K562 (cell line): ENCODE results near the gene PTPN20. TPM values are rescaled to one million over a fixed set of nuclear protein-coding genes. Genes with fewer than 3 reads are reported as not detected.

Experiments
- ATAC-seq: fragments of 200-7000 bp; cut with Tn5 transposase; 3 replicates; pipeline ENCODE4 v1.9.1; 2020; ENCODE audit warnings: moderate library complexity
- BruUV-seq: library from RNA; stranded (reverse); fragments of 400-500 nt; replicated peaks from 2 replicates; lab custom pipeline; 2021; lab: Mats Ljungman, UMichigan
- CTCF ChIA-PET: fragments of 300-600 bp; formaldehyde crosslinking; extraction: SDS; loops from one replicate; lab custom pipeline; 2021; ENCODE audit warnings: low intra/inter-chr PET ratio; lab: Yijun Ruan, JAX
- POLR2A ChIA-PET: fragments of 300-600, 350-650 bp; sonication (Branson Sonifier 250); formaldehyde crosslinking; extraction: SDS; loops from one replicate; lab custom pipeline; 2021; ENCODE audit warnings: antibody characterized with exemption, inconsistent platforms; lab: Yijun Ruan, JAX
- DNase-seq, 4 experiments: peaks; one replicate each; pipeline versions ENCODE4 v3.0.0 to v3.0.0-alpha.2; 2011 to 2018; ENCODE audit warnings: low spot score in 3 of 4, mixed read lengths in 3 of 4; ENCODE audit errors: extremely low read depth in 1 of 4
- FAIRE-seq: peaks from 2 replicates; lab custom pipeline; 2011; peaks lifted over from hg19 to GRCh38; lab: Jason Lieb, UNC
- H2AFZ ChIP-seq: 2 replicates; pipeline ENCODE4 v1.6.0; 2011; ENCODE audit warnings: low read depth, low read length, control low read depth, inconsistent platforms
- H3K27ac ChIP-seq: fragments of 200-600 bp; 3 replicates; pipeline ENCODE4 v1.8.0; 2011; ENCODE audit warnings: low read depth, mild to moderate bottlenecking, control low read depth, inconsistent platforms, low read length, moderate library complexity, mixed read lengths; ENCODE audit errors: extremely low read depth
- H3K27me3 ChIP-seq, 2 experiments: fragments of 300-600 bp in 1 of 2; 2 replicates in 1 of 2; 3 replicates in 1 of 2; pipeline versions ENCODE4 v1.6.0 to v1.8.0; 2011; ENCODE audit warnings: inconsistent platforms in 2 of 2, low read length in 2 of 2, mild to moderate bottlenecking in 1 of 2, mixed read lengths in 1 of 2, moderate library complexity in 1 of 2; ENCODE audit not compliant: control insufficient read depth in 2 of 2, insufficient read depth in 2 of 2
- H3K36me3 ChIP-seq: fragments of 300-600 bp; 3 replicates; pipeline ENCODE4 v1.8.0; 2011; ENCODE audit warnings: mild to moderate bottlenecking, low read length, inconsistent platforms; ENCODE audit not compliant: control insufficient read depth, insufficient read depth
- H3K4me1 ChIP-seq, 2 experiments: fragments of 200-600 bp in 1 of 2; replicated peaks in 1 of 2; 2 replicates in 1 of 2; 3 replicates in 1 of 2; pipeline versions ENCODE4 v1.5.1 to v1.8.0; 2011; ENCODE audit warnings: inconsistent platforms in 2 of 2, low read length in 2 of 2, mild to moderate bottlenecking in 1 of 2, mixed read lengths in 1 of 2, moderate library complexity in 1 of 2; ENCODE audit not compliant: control insufficient read depth in 2 of 2, insufficient read depth in 2 of 2
- H3K4me2 ChIP-seq: 2 replicates; pipeline ENCODE4 v1.6.1; 2011; ENCODE audit warnings: low read length, control low read depth, inconsistent platforms, mixed read lengths; ENCODE audit not compliant: insufficient read depth
- H3K4me3 ChIP-seq: fragments of 200-600 bp; sonication (generic), shearing (Covaris generic); 2 replicates; pipeline ENCODE4 v1.5.1; 2016; ENCODE audit warnings: control low read depth, inconsistent platforms
- H3K79me2 ChIP-seq: fragments of 200-600 bp; 3 replicates; pipeline ENCODE4 v1.8.0; 2011; ENCODE audit warnings: low read length, inconsistent platforms; ENCODE audit not compliant: control insufficient read depth, insufficient read depth
- H3K9ac ChIP-seq, 2 experiments: 2 replicates each; pipeline versions ENCODE4 v1.6.0 to v1.6.1; 2011; ENCODE audit warnings: low read depth in 2 of 2, low read length in 2 of 2, control low read depth in 1 of 2, inconsistent platforms in 1 of 2, mild to moderate bottlenecking in 1 of 2, mixed read lengths in 1 of 2; ENCODE audit not compliant: insufficient read depth in 1 of 2
- H3K9me1 ChIP-seq: one replicate; pipeline ENCODE4 v1.6.0; 2011; ENCODE audit warnings: inconsistent platforms, mild to moderate bottlenecking, low read length, moderate library complexity; ENCODE audit not compliant: control insufficient read depth, insufficient read depth
- H3K9me3 ChIP-seq: replicated peaks from 2 replicates; pipeline ENCODE4 v1.5.1; 2011; ENCODE audit warnings: low read depth, low read length, inconsistent platforms; ENCODE audit not compliant: control insufficient read depth, insufficient read depth
- H4K20me1 ChIP-seq: replicated peaks from 2 replicates; pipeline ENCODE4 v1.6.1; 2011; ENCODE audit warnings: low read length, inconsistent platforms, mixed read lengths; ENCODE audit not compliant: control insufficient read depth, insufficient read depth
- FIP1L1 ChIP-seq: fragments of 200-400 bp; formaldehyde crosslinking; IDR thresholded peaks from 2 replicates; pipeline ENCODE4 v1.6.1; 2018; ENCODE audit warnings: mild to moderate bottlenecking, low read depth, low read length; ENCODE audit not compliant: poor library complexity, severe bottlenecking
- GABPB1 ChIP-seq: sonication (generic); formaldehyde crosslinking; IDR thresholded peaks from 2 replicates; pipeline ENCODE4 v1.8.0; 2022; ENCODE audit warnings: mild to moderate bottlenecking, missing genetic modification reagents
- HNRNPK ChIP-seq: fragments of 200-400 bp; formaldehyde crosslinking; IDR thresholded peaks from one replicate; pipeline ENCODE4 v1.6.1; 2018; ENCODE audit warnings: mild to moderate bottlenecking, low read depth, low read length; ENCODE audit not compliant: poor library complexity, severe bottlenecking
- KAT8 ChIP-seq: fragments of 450-650 bp; IDR thresholded peaks from 2 replicates; pipeline ENCODE4 v1.6.1; 2016; ENCODE audit warnings: low read depth, mild to moderate bottlenecking
- WGBS: fragments of 100-300 bp; shearing (Covaris generic); methylation state at CpG from one replicate; pipeline ENCODE4 v1.1.6; 2016; ENCODE audit warnings: low coverage, mixed read lengths; ENCODE audit not compliant: insufficient coverage; ENCODE audit errors: missing lambda C conversion rate; 5-methylcytosine and 5-hydroxymethylcytosine counted together
- in situ Hi-C: fragments of 300-500 bp; cut with MboI; formaldehyde crosslinking; loops from 4 replicates; pipeline ENCODE4 v1.15.0; 2018; ENCODE audit warnings: inconsistent platforms, mixed read lengths
- intact Hi-C: fragments of 100-400 bp; cut with micrococcal nuclease; formaldehyde crosslinking; loops from 2 replicates; pipeline ENCODE4 v1.14.2; 2022
- polyA plus RNA-seq, 8 experiments: library from polyadenylated mRNA; depleted of rRNA in 4 of 8; stranded (reverse) in 5 of 8; unstranded in 3 of 8; fragments of >200 nt; fragmentation: Nextera tagmentation in 2 of 8; fragmentation: Illumina TruSeq in 1 of 8; extraction: Ambion mirVana in 2 of 8; extraction: Trizol in 1 of 8; gene quantifications; 2 replicates each; pipeline versions ENCODE4 v1.2.1 to v1.2.3, GENCODE V29; 2011 to 2014; ENCODE audit warnings: inconsistent platforms in 1 of 8, missing spikeins in 1 of 8
- total RNA-seq, 7 experiments: library from RNA; depleted of rRNA in 6 of 7; stranded (reverse); fragments of >200 nt in 6 of 7; fragmentation: Illumina TruSeq in 2 of 7; extraction: Trizol in 2 of 7; gene quantifications; 2 replicates each; pipeline versions ENCODE4 v1.2.1 to v1.2.3, GENCODE V29; 2011 to 2021; ENCODE audit warnings: low replicate concordance in 1 of 7
- TF ChIP-seq, protein P1 (sequence below), 2 experiments: fragments of 200-800 bp in 1 of 2; sonication (Bioruptor generic) in 1 of 2; sonication (generic) in 1 of 2; formaldehyde crosslinking in 1 of 2; IDR thresholded peaks in 1 of 2; conservative IDR thresholded peaks in 1 of 2; 2 replicates each; pipeline versions ENCODE4 v1.5.0 to v1.6.1; 2016 to 2020; ENCODE audit warnings: missing compliant biosample characterization in 1 of 2, missing genetic modification characterization in 1 of 2, missing genetic modification reagents in 1 of 2
- TF ChIP-seq, protein P2 (sequence below): fragments of 450-650 bp; IDR thresholded peaks from 2 replicates; pipeline ENCODE4 v1.6.1; 2017; ENCODE audit warnings: mild to moderate bottlenecking, moderate library complexity

The PTPN20 gene
- total and polyA plus RNA-seq, 9 of the 15 experiments (the other 6 are each of a cell fraction or from before 2014, with no cell fraction given), result 0.03 to 0.18 (median 0.10) TPM; not detected in 6

DNA sequence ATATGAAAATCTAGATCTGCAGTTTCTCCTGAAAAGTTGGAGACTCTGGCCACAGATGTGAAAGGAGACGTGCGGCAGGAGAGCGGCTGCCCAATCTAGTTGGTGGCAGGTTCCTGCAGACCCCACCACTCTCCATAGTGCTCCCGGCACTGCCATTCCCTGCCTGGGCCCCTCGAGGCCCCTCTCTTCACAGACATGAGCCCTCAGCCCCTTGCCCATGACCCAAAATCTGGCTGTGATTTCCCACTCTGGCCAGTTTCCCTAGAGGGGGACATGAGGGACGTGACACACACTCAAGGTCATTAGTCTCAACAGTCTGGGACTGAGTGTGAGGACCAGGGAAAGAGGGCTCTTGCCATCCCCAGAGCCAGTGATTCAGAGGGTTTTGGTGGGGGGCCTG is 138.7 kb downstream of the PTPN20 start:
- in situ Hi-C loops, result no loop called here

More for the DNA sequence above, 138.7 kb downstream of the PTPN20 start:
- no peak overlapping the region for H3K27ac ChIP-seq
- CTCF ChIA-PET, result no interaction called here
- no TSS peak for BruUV-seq
- no peak for ATAC-seq
- DNase-seq, result no peak
- FAIRE-seq, result no peak
- intact Hi-C loops, result no loop called here
- TF ChIP-seq, protein P1, sequence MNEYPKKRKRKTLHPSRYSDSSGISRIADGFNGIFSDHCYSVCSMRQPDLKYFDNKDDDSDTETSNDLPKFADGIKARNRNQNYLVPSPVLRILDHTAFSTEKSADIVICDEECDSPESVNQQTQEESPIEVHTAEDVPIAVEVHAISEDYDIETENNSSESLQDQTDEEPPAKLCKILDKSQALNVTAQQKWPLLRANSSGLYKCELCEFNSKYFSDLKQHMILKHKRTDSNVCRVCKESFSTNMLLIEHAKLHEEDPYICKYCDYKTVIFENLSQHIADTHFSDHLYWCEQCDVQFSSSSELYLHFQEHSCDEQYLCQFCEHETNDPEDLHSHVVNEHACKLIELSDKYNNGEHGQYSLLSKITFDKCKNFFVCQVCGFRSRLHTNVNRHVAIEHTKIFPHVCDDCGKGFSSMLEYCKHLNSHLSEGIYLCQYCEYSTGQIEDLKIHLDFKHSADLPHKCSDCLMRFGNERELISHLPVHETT (CRISPR knock-in tag; conservative IDR thresholded peaks at IDR 0.05 in 1 of 2, IDR thresholded peaks at IDR 0.05 in 1 of 2), result no peak
- TF ChIP-seq KAT8, result no peak
- TF ChIP-seq, protein P2, sequence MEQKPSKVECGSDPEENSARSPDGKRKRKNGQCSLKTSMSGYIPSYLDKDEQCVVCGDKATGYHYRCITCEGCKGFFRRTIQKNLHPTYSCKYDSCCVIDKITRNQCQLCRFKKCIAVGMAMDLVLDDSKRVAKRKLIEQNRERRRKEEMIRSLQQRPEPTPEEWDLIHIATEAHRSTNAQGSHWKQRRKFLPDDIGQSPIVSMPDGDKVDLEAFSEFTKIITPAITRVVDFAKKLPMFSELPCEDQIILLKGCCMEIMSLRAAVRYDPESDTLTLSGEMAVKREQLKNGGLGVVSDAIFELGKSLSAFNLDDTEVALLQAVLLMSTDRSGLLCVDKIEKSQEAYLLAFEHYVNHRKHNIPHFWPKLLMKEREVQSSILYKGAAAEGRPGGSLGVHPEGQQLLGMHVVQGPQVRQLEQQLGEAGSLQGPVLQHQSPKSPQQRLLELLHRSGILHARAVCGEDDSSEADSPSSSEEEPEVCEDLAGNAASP, result no peak
- no peak for TF ChIP-seq HNRNPK
- TF ChIP-seq FIP1L1, result no peak
- no peak for TF ChIP-seq GABPB1 (CRISPR knock-in tag)
- H3K79me2 ChIP-seq, result no peaks in the 10 kb centered on the region
- peaks cover 6 to 24% of the 10 kb centered on the region in 2 experiments; a peak in 1 of 5 replicates for H3K27me3 ChIP-seq
- 0% methylated on average over 6 of the region's 6 CpGs for WGBS
- no peaks in the 10 kb centered on the region for H3K36me3 ChIP-seq
- H3K4me1 ChIP-seq, result peaks cover 0 to 4% of the 10 kb centered on the region in 2 experiments; a peak in 1 of 5 replicates
- H3K9ac ChIP-seq, result no peak overlapping the region
- H3K9me1 ChIP-seq, result no peaks in the 10 kb centered on the region
- no peak overlapping the region for H2AFZ ChIP-seq
- POLR2A ChIA-PET, result interaction anchor here (0.7 to 0.9 kb wide), 2 partner anchors 55 to 180 kb away, joined by 3 to 4 read pairs; no protein-coding TSS in a partner anchor
- H3K4me2 ChIP-seq, result no peak overlapping the region
- H3K9me3 ChIP-seq, result no peaks in the 10 kb centered on the region
- H4K20me1 ChIP-seq, result peaks cover 11% of the 10 kb centered on the region
- H3K4me3 ChIP-seq, result no peak overlapping the region
